Panc1 (cell line): ENCODE data around the gene LRMDA.

Experiments
- CTCF ChIP-seq: fragments of 450-650 bp; IDR thresholded peaks from 2 replicates; pipeline ENCODE4 v1.5.1; 2017; ENCODE audit warnings: mild to moderate bottlenecking
- REST ChIP-seq, 2 experiments: IDR thresholded peaks; 2 replicates each; pipeline ENCODE4 v1.6.1; 2011 to 2012; ENCODE audit warnings: low read depth in 2 of 2, control low read depth in 1 of 2, low read length in 1 of 2, mild to moderate bottlenecking in 1 of 2, moderate library complexity in 1 of 2; ENCODE audit not compliant: insufficient read depth in 1 of 2
- SIN3A ChIP-seq: IDR thresholded peaks from 2 replicates; pipeline ENCODE4 v1.6.1; 2012; ENCODE audit warnings: low read depth, mild to moderate bottlenecking, low read length, moderate library complexity, borderline replicate concordance; ENCODE audit not compliant: insufficient read depth

- no peak for TF ChIP-seq CTCF
- TF ChIP-seq REST (IDR thresholded peaks at IDR 0.05; ENCODE audit: insufficient read depth in 1 of 2, low read depth in 2 of 2, low read length in 1 of 2): no peak
- no peak for TF ChIP-seq SIN3A
These were observed 920.9 kb downstream of the LRMDA start for GRCh38 chr10:76352300-76352699.
